NOMO-1 treated with dmso at 0.1 percent for 144 hours (cell line): ENCODE data around the gene ZNF688.
"Not testable (repeated sequence)": the region's sequence is repeated elsewhere in the genome, so short reads cannot be mapped to it uniquely, and the experiment has no call there.

Experiments used
- DNase-seq: peaks from one replicate; lab custom pipeline; 2025; ENCODE audit not compliant: unreplicated experiment; lab: John Stamatoyannopoulos, UW

ZNF688 gene

GRCh38 chr16:30571445-30572322 lies at the start of gene ZNF688:
Gene ZNF688, minus strand, starts transcription at chr16:30571714. Its CDS starts 85 bp downstream, at chr16:30571629.
- DNase-seq: peak; percentile 96

- no peak for DNase-seq
Measured at GRCh38 chr16:30620169-30620568, 48.7 kb upstream of the ZNF688 start.

GRCh38 chr16:30619638-30620037 lies 48.1 kb upstream of the ZNF688 start:
- DNase-seq: no peak

- DNase-seq: no peak
Measured at GRCh38 chr16:30619202-30619601, 47.7 kb upstream of the ZNF688 start.

- peak; percentile 39 for DNase-seq
Measured at GRCh38 chr16:30615358-30616091, 44.0 kb upstream of the ZNF688 start.

- peak; percentile 94 for DNase-seq
Measured at GRCh38 chr16:30609926-30610839, 38.7 kb upstream of the ZNF688 start, which contains the start of gene ZNF689. Gene ZNF689, minus strand, starts transcription at chr16:30610389. Its CDS starts 348 bp downstream, at chr16:30610041.

- no peak for DNase-seq
Measured at GRCh38 chr16:30609002-30609925, 37.8 kb upstream of the ZNF688 start.

GRCh38 chr16:30606004-30606403 lies 34.5 kb upstream of the ZNF688 start:
- DNase-seq: no peak

- peak; percentile 28 for DNase-seq
Measured at GRCh38 chr16:30605158-30605557, 33.6 kb upstream of the ZNF688 start.

GRCh38 chr16:30604316-30604947 lies 32.9 kb upstream of the ZNF688 start:
- no peak for DNase-seq

GRCh38 chr16:30603945-30604315 lies 32.4 kb upstream of the ZNF688 start:
- no peak for DNase-seq

GRCh38 chr16:30602616-30603277 lies 31.2 kb upstream of the ZNF688 start:
- DNase-seq: peak; percentile 11

- DNase-seq: peak; percentile 32
Measured at GRCh38 chr16:30601966-30602365, 30.5 kb upstream of the ZNF688 start.

- no peak for DNase-seq
Measured at GRCh38 chr16:30600929-30601328, 29.4 kb upstream of the ZNF688 start.

- DNase-seq: no peak
Measured at GRCh38 chr16:30600215-30600614, 28.7 kb upstream of the ZNF688 start.

- no peak for DNase-seq
Measured at GRCh38 chr16:30592871-30593270, 21.4 kb upstream of the ZNF688 start.

GRCh38 chr16:30590869-30591268 lies 19.4 kb upstream of the ZNF688 start:
- not testable (repeated sequence) for DNase-seq

- not testable (repeated sequence) for DNase-seq
Measured at GRCh38 chr16:30589582-30589981, 18.1 kb upstream of the ZNF688 start.

GRCh38 chr16:30588651-30589050 lies 17.1 kb upstream of the ZNF688 start:
- no peak for DNase-seq
